HepG2 (cell line): ENCODE data around the gene PIEZO2. TPM values are rescaled to one million over a fixed set of nuclear protein-coding genes. Genes with fewer than 3 reads are reported as not detected.

ENCODE experiments used
- ATAC-seq: fragments of 200-7000 bp; cut with Tn5 transposase; 3 replicates; pipeline ENCODE4 v1.9.1; 2020; ENCODE audit warnings: mild to moderate bottlenecking, moderate library complexity
- BruUV-seq: library from RNA; stranded (reverse); fragments of 400-500 nt; replicated peaks from 2 replicates; lab custom pipeline; 2021; lab: Mats Ljungman, UMichigan
- CTCF ChIA-PET: fragments of 300-600 bp; formaldehyde crosslinking; extraction: SDS; loops from one replicate; lab custom pipeline; 2021; ENCODE audit warnings: low total read pairs, inconsistent platforms, low intra/inter-chr PET ratio; lab: Yijun Ruan, JAX
- POLR2A ChIA-PET: fragments of 350-600 bp; sonication (Branson Sonifier 250); formaldehyde crosslinking; loops from one replicate; lab custom pipeline; 2020; ENCODE audit warnings: antibody characterized with exemption, inconsistent platforms; lab: Yijun Ruan, JAX
- DNase-seq: peaks from one replicate; pipeline ENCODE4 v3.0.0-alpha.2; 2015; ENCODE audit warnings: low spot score
- FAIRE-seq: peaks from 3 replicates; lab custom pipeline; 2011; peaks lifted over from hg19 to GRCh38; lab: Jason Lieb, UNC
- H2AFZ ChIP-seq: one replicate; pipeline ENCODE4 v1.6.1; 2011; ENCODE audit warnings: low read length, inconsistent platforms
- H3K27ac ChIP-seq: fragments of 300-600 bp; 3 replicates; pipeline ENCODE4 v1.8.0; 2011; ENCODE audit warnings: mixed run types, mild to moderate bottlenecking, mixed read lengths, low read length, inconsistent platforms; ENCODE audit not compliant: insufficient read depth; ENCODE audit errors: extremely low read length
- H3K27me3 ChIP-seq, 2 experiments: fragments of 200-600 bp in 1 of 2; 2 replicates in 1 of 2; 3 replicates in 1 of 2; pipeline versions ENCODE4 v1.6.0 to v1.8.0; 2011; ENCODE audit warnings: low read length in 2 of 2, mild to moderate bottlenecking in 2 of 2, moderate library complexity in 2 of 2, inconsistent platforms in 1 of 2; ENCODE audit not compliant: insufficient read depth in 2 of 2, control insufficient read depth in 1 of 2
- H3K36me3 ChIP-seq, 2 experiments: fragments of 200-600 bp in 1 of 2; replicated peaks in 1 of 2; 2 replicates in 1 of 2; 3 replicates in 1 of 2; pipeline versions ENCODE4 v1.5.1 to v1.8.0; 2011; ENCODE audit warnings: low read length in 2 of 2, inconsistent platforms in 1 of 2; ENCODE audit not compliant: insufficient read depth in 2 of 2, control insufficient read depth in 1 of 2
- H3K4me1 ChIP-seq: 2 replicates; pipeline ENCODE4 v1.5.1; 2012; ENCODE audit warnings: low read length, inconsistent platforms; ENCODE audit not compliant: insufficient read depth
- H3K4me2 ChIP-seq: 2 replicates; pipeline ENCODE4 v1.6.0; 2011; ENCODE audit warnings: low read depth, low read length, inconsistent platforms
- H3K4me3 ChIP-seq, 3 experiments: fragments of 200-600 bp in 1 of 3; sonication (generic), shearing (Covaris generic) in 1 of 3; replicated peaks in 1 of 3; 2 replicates each; pipeline ENCODE4 v1.5.1; 2011 to 2016; ENCODE audit warnings: low read length in 3 of 3, inconsistent platforms in 2 of 3, low read depth in 2 of 3, mild to moderate bottlenecking in 2 of 3, control low read depth in 1 of 3, mixed read lengths in 1 of 3; ENCODE audit not compliant: insufficient read depth in 1 of 3
- H3K79me2 ChIP-seq: one replicate; pipeline ENCODE4 v1.6.1; 2011; ENCODE audit warnings: low read length, inconsistent platforms; ENCODE audit not compliant: insufficient read depth
- H3K9ac ChIP-seq: 2 replicates; pipeline ENCODE4 v1.6.0; 2011; ENCODE audit warnings: mild to moderate bottlenecking, low read depth, low read length, inconsistent platforms; ENCODE audit not compliant: insufficient read depth
- H3K9me3 ChIP-seq: 2 replicates; pipeline ENCODE4 v1.5.1; 2012; ENCODE audit warnings: mild to moderate bottlenecking, low read length
- H4K20me1 ChIP-seq: 2 replicates; pipeline ENCODE4 v1.6.0; 2011; ENCODE audit warnings: inconsistent platforms, mild to moderate bottlenecking, low read length, moderate library complexity; ENCODE audit not compliant: insufficient read depth
- CREM ChIP-seq, 2 experiments: sonication (generic) in 1 of 2; formaldehyde crosslinking in 1 of 2; IDR thresholded peaks; 2 replicates each; pipeline versions ENCODE4 v1.4.0 to v1.6.1; 2016 to 2020; ENCODE audit warnings: antibody characterized with exemption in 1 of 2, mild to moderate bottlenecking in 1 of 2, missing genetic modification reagents in 1 of 2
- EP300 ChIP-seq, 3 experiments: sonication (generic) in 1 of 3; formaldehyde crosslinking in 1 of 3; IDR thresholded peaks; 2 replicates each; pipeline versions ENCODE4 v1.5.1 to v1.6.1; 2011 to 2020; ENCODE audit warnings: low read depth in 2 of 3, low read length in 2 of 3, borderline replicate concordance in 1 of 3, improper control_type of control experiment in 1 of 3, mild to moderate bottlenecking in 1 of 3, missing genetic modification reagents in 1 of 3, moderate library complexity in 1 of 3
- FOXA3 ChIP-seq: IDR thresholded peaks from 2 replicates; pipeline ENCODE4 v1.6.1; 2016; ENCODE audit warnings: missing genetic modification reagents, missing compliant biosample characterization
- FOXK1 ChIP-seq: sonication (generic); formaldehyde crosslinking; IDR thresholded peaks from 2 replicates; pipeline ENCODE4 v1.4.0; 2020; ENCODE audit warnings: low read depth, missing genetic modification reagents, borderline replicate concordance
- HNF4A ChIP-seq: sonication (generic); formaldehyde crosslinking; IDR thresholded peaks from 2 replicates; pipeline ENCODE4 v1.4.0; 2020; ENCODE audit warnings: missing genetic modification reagents
- MAFK ChIP-seq, 2 experiments: IDR thresholded peaks in 1 of 2; conservative IDR thresholded peaks in 1 of 2; 2 replicates each; pipeline ENCODE4 v1.6.1; 2011; ENCODE audit warnings: improper control_type of control experiment in 2 of 2, low read length in 2 of 2
- MIER3 ChIP-seq: IDR thresholded peaks from 2 replicates; pipeline ENCODE4 v1.6.1; 2016; ENCODE audit warnings: missing compliant biosample characterization, borderline replicate concordance
- SCMH1 ChIP-seq: sonication (generic); formaldehyde crosslinking; IDR thresholded peaks from 2 replicates; pipeline ENCODE4 v1.9.0; 2021; ENCODE audit warnings: missing genetic modification reagents, mild to moderate bottlenecking, borderline replicate concordance
- TBX2 ChIP-seq: sonication (generic); formaldehyde crosslinking; IDR thresholded peaks from 2 replicates; pipeline ENCODE4 v1.5.0; 2020; ENCODE audit warnings: missing genetic modification reagents, mild to moderate bottlenecking, borderline replicate concordance
- TRIM24 ChIP-seq: sonication (generic); formaldehyde crosslinking; IDR thresholded peaks from 2 replicates; pipeline ENCODE4 v1.8.0; 2022; ENCODE audit warnings: mild to moderate bottlenecking, missing genetic modification reagents
- ZNF33B ChIP-seq: sonication (generic); formaldehyde crosslinking; IDR thresholded peaks from 2 replicates; pipeline ENCODE4 v1.5.1; 2020; ENCODE audit warnings: mild to moderate bottlenecking, missing genetic modification reagents
- WGBS: methylation state at CpG from one replicate; pipeline ENCODE4 v1.1.6; 2017; ENCODE audit warnings: low lambda C conversion rate; 5-methylcytosine and 5-hydroxymethylcytosine counted together
- in situ Hi-C: cut with HindIII; loops from 2 replicates; pipeline ENCODE4 v1.10.0; 2017; ENCODE audit warnings: low pct_unique_long_range_greater_than_20kb; ENCODE audit not compliant: extremely low pct_ligation_motif_present
- intact Hi-C: fragments of 100-400 bp; cut with micrococcal nuclease; formaldehyde crosslinking; loops from one replicate; pipeline ENCODE4 v1.10.0; 2022; ENCODE audit not compliant: unreplicated experiment
- polyA plus RNA-seq, 8 experiments: library from polyadenylated mRNA; depleted of rRNA in 3 of 8; stranded (reverse) in 7 of 8; unstranded in 1 of 8; fragments of >200 nt; fragmentation: Illumina TruSeq in 4 of 8; extraction: Trizol in 4 of 8; gene quantifications; 2 replicates each; pipeline versions ENCODE4 v1.2.1 to v1.2.3, GENCODE V29; 2011 to 2016; ENCODE audit warnings: low read depth in 4 of 8, missing spikeins in 1 of 8, mixed read lengths in 1 of 8; ENCODE audit not compliant: insufficient read depth in 1 of 8
- total RNA-seq, 5 experiments: library from RNA; depleted of rRNA; stranded (reverse); fragments of >200 nt; fragmentation: Illumina TruSeq; extraction: Trizol; gene quantifications; 2 replicates each; pipeline ENCODE4 v1.2.3, GENCODE V29; 2016; ENCODE audit warnings: low read depth in 1 of 5

The PIEZO2 gene
- total and polyA plus RNA-seq, 2 of the 13 experiments (the other 11 are each of a cell fraction or from before 2014, with no cell fraction given), result 15.2 to 27.2 TPM

DNA sequence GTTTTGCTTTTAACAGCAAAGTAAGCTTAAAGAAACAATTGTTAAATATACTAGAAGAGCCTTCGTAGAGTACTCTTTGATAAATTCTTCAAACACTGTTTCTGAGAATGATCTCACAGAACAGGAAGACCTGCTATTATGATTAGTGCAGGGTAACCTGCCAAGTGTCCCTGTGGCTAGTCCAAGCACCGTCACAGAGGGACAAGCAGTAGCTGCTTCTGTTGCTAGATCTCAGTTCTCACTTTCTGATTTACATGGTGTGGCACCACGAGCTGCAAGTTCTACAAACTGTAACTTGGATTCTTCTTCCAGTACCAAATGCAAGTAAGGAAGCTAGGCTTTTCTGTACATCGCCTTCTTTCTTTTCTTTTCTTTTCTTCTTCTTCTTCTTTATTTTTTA is 121.5 kb downstream of the PIEZO2 start:
- intact Hi-C loops, result no loop called here
- H3K4me3 ChIP-seq, result no peak overlapping the region
- no TSS peak for BruUV-seq
- no peak overlapping the region for H3K27ac ChIP-seq
- TF ChIP-seq TBX2 (CRISPR knock-in tag), result no peak
- TF ChIP-seq TRIM24 (CRISPR knock-in tag), result no peak
- TF ChIP-seq HNF4A (CRISPR knock-in tag), result no peak
- no peak for TF ChIP-seq EP300 (IDR thresholded peaks at IDR 0.05; ENCODE audit: low read depth in 2 of 2, low read length in 2 of 2)
- no peak for TF ChIP-seq EP300 (CRISPR knock-in tag; IDR thresholded peaks at IDR 0.05; ENCODE audit: borderline replicate concordance)
- TF ChIP-seq FOXK1 (CRISPR knock-in tag), result no peak
- no peak for TF ChIP-seq MIER3 (CRISPR knock-in tag)
- TF ChIP-seq ZNF33B (CRISPR knock-in tag), result no peak
- TF ChIP-seq CREM (IDR thresholded peaks at IDR 0.05), result no peak
- TF ChIP-seq CREM (CRISPR knock-in tag; IDR thresholded peaks at IDR 0.05), result no peak
- TF ChIP-seq SCMH1 (CRISPR knock-in tag), result no peak
- no peaks in the 10 kb centered on the region for H3K36me3 ChIP-seq
- in situ Hi-C loops, result no loop called here
- no peak for ATAC-seq
- WGBS, result 89% methylated on average over 4 of the region's 4 CpGs
- no peak overlapping the region for H2AFZ ChIP-seq
- no peaks in the 10 kb centered on the region for H3K9me3 ChIP-seq
- no peaks in the 10 kb centered on the region for H4K20me1 ChIP-seq
- H3K4me1 ChIP-seq, result peaks cover 5% of the 10 kb centered on the region; the same call in 1 of the 2 replicates
- no peak overlapping the region for H3K9ac ChIP-seq
- DNase-seq, result no peak
- CTCF ChIA-PET, result no interaction called here
- no peaks in the 10 kb centered on the region for H3K79me2 ChIP-seq
- no peaks in the 10 kb centered on the region for H3K27me3 ChIP-seq
- FAIRE-seq, result no peak
- POLR2A ChIA-PET, result no interaction called here
- H3K4me2 ChIP-seq, result no peak overlapping the region

- Histone ChIP-seq H3K4me2 (no peak overlapping the region), H3K79me2 (no peaks in the 10 kb centered on the region), H2AFZ (no peak overlapping the region)
- POLR2A ChIA-PET, result no interaction called here
- in situ Hi-C loops, result no loop called here
- WGBS, result 77% methylated on average over 3 of the region's 4 CpGs
- TF ChIP-seq FOXA3 (CRISPR knock-in tag), result no peak
- 0 out of 4 replicates have a peak, but pooled peaks of 1 of the 2 experiments have one; percentile 1 for TF ChIP-seq MAFK (conservative IDR thresholded peaks at IDR 0.05 in 1 of 2, IDR thresholded peaks at IDR 0.05 in 1 of 2; ENCODE audit: low read length in 2 of 2)
- TF ChIP-seq, all 625 proteins: peak for 1
- intact Hi-C loops, result no loop called here
- FAIRE-seq (no peak), DNase-seq (no peak), ATAC-seq (no peak)
- H3K36me3 ChIP-seq, result peaks cover 0 to 2% of the 10 kb centered on the region in 2 experiments; a peak in 1 of 5 replicates
- no peak overlapping the region for H3K4me3 ChIP-seq
- no peaks in the 10 kb centered on the region for H3K9me3 ChIP-seq
- no TSS peak for BruUV-seq
- H3K27me3 ChIP-seq, result no peaks in the 10 kb centered on the region
- H3K27ac ChIP-seq, result no peak overlapping the region
- H3K4me1 ChIP-seq, result 0 out of 2 replicates have a peak, but pooled peaks cover 6% of the 10 kb centered on the region
- CTCF ChIA-PET, result no interaction called here
- no peak overlapping the region for H3K9ac ChIP-seq
- no peaks in the 10 kb centered on the region for H4K20me1 ChIP-seq
Measured at GRCh38 chr18:11025671-11026070, 123.7 kb downstream of the PIEZO2 start.
